IPS DF 6.9 (cell line): ENCODE data around the gene RPGRIP1.

Source experiments
- DNase-seq: peaks from one replicate; pipeline ENCODE4 v3.0.0-alpha.2; 2013; ENCODE audit warnings: low read depth, low spot score
- H3K27ac ChIP-seq: one replicate; pipeline ENCODE4 v1.5.1; 2013; ENCODE audit warnings: low read length, control low read depth
- H3K27me3 ChIP-seq: 2 replicates; pipeline ENCODE4 v1.6.1; 2013; ENCODE audit warnings: mild to moderate bottlenecking, low read length; ENCODE audit not compliant: control insufficient read depth, insufficient read depth
- H3K36me3 ChIP-seq: 2 replicates; pipeline ENCODE4 v1.6.1; 2013; ENCODE audit warnings: low read length; ENCODE audit not compliant: control insufficient read depth, insufficient read depth
- H3K4me1 ChIP-seq: 2 replicates; pipeline ENCODE4 v1.6.1; 2013; ENCODE audit warnings: low read length; ENCODE audit not compliant: control insufficient read depth, insufficient read depth
- H3K4me3 ChIP-seq: 2 replicates; pipeline ENCODE4 v1.5.1; 2013; ENCODE audit warnings: mild to moderate bottlenecking, low read length
- H3K9me3 ChIP-seq: 2 replicates; pipeline ENCODE4 v1.6.1; 2013; ENCODE audit warnings: low read length, inconsistent platforms; ENCODE audit not compliant: control insufficient read depth, insufficient read depth
- WGBS: extraction: QIAGEN DNeasy Blood & Tissue Kit; methylation state at CpG from one replicate; pipeline ENCODE4 v1.1.7; 2013; ENCODE audit warnings: mixed read lengths, missing lambda C conversion rate; ENCODE audit not compliant: insufficient read length, insufficient coverage; 5-methylcytosine and 5-hydroxymethylcytosine counted together

The RPGRIP1 gene

DNA sequence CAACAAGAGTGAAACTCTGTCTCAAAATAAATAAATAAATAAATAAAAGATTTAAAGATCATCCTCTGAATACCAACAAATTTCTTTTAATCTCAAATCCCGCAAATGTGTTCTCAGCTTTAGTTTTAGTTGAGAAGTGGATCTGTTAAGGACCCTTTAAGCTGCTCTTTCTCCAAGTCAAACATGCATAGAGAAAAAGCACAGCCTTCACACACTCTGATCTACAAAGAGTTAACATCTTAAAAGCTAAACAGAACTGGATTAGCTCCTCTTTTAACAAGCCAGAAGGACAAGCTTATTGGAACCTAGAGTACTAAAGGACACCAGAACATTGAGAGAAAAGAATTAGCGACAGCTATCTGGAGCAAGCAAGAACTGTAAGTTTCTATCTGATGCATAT, at the start of gene RPGRIP1:
Gene RPGRIP1 (plus strand): TSS at position 301 of the 400 bp plus-strand sequence. CDS start 7,894 bp downstream, outside the sequence.
- no peak for DNase-seq
- no peaks in the 10 kb centered on the region for H3K9me3 ChIP-seq
- H3K36me3 ChIP-seq: no peaks in the 10 kb centered on the region
- no peak within 1 kb of the TSS for H3K4me3 ChIP-seq
- H3K4me1 ChIP-seq: no peaks in the 10 kb centered on the region
- no peak within 1 kb of the TSS for H3K27ac ChIP-seq
- WGBS: no CpG with 5 or more reads among the region's 2 CpGs
- no peaks in the 10 kb centered on the region for H3K27me3 ChIP-seq

- H3K4me1 ChIP-seq: peaks cover 2% of the 10 kb centered on the region; the same call in 1 of the 2 replicates
- H3K9me3 ChIP-seq: no peaks in the 10 kb centered on the region
- DNase-seq: no peak
- no peak overlapping the region for H3K27ac ChIP-seq
- H3K36me3 ChIP-seq: peaks cover 22% of the 10 kb centered on the region; the same call in 1 of the 2 replicates
- WGBS: no CpG with 5 or more reads among the region's 14 CpGs
- H3K4me3 ChIP-seq: no peak overlapping the region
- no peaks in the 10 kb centered on the region for H3K27me3 ChIP-seq
Observed at GRCh38 chr14:21231020-21231652, 48.7 kb upstream of the RPGRIP1 start.

- H3K9me3 ChIP-seq: no peaks in the 10 kb centered on the region
- no peak overlapping the region for H3K27ac ChIP-seq
- H3K4me1 ChIP-seq: no peaks in the 10 kb centered on the region
- H3K36me3 ChIP-seq: peaks cover 18% of the 10 kb centered on the region; the same call in 1 of the 2 replicates
- WGBS: no CpG with 5 or more reads among the region's 8 CpGs
- no peaks in the 10 kb centered on the region for H3K27me3 ChIP-seq
- DNase-seq: no peak
- no peak overlapping the region for H3K4me3 ChIP-seq
Observed at GRCh38 chr14:21233457-21234076, 46.3 kb upstream of the RPGRIP1 start.

DNA sequence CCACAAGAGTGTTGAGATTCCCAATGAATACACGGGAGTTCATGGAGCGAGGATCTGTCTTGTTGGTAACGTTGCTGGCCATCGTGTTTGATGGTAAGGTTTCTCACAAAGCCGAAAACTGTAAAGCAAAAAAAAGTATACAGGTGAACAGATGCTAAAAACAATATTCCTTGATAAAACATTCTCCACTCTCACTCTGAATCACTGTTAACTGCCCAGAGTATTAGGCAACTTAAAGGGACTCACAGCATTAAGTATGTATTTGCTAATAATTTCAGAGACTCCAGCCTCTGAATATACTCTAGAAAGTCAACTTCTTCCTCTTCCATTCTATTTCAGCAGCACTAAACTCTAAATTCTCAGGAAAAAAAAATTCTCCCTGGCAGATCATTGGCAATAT, 45.8 kb upstream of the RPGRIP1 start:
- no CpG with 5 or more reads among the region's 5 CpGs for WGBS
- H3K27ac ChIP-seq: no peak overlapping the region
- H3K36me3 ChIP-seq: peaks cover 15% of the 10 kb centered on the region; the same call in 1 of the 2 replicates
- no peak overlapping the region for H3K4me3 ChIP-seq
- DNase-seq: no peak
- H3K27me3 ChIP-seq: no peaks in the 10 kb centered on the region
- H3K4me1 ChIP-seq: no peaks in the 10 kb centered on the region
- H3K9me3 ChIP-seq: no peaks in the 10 kb centered on the region

DNA sequence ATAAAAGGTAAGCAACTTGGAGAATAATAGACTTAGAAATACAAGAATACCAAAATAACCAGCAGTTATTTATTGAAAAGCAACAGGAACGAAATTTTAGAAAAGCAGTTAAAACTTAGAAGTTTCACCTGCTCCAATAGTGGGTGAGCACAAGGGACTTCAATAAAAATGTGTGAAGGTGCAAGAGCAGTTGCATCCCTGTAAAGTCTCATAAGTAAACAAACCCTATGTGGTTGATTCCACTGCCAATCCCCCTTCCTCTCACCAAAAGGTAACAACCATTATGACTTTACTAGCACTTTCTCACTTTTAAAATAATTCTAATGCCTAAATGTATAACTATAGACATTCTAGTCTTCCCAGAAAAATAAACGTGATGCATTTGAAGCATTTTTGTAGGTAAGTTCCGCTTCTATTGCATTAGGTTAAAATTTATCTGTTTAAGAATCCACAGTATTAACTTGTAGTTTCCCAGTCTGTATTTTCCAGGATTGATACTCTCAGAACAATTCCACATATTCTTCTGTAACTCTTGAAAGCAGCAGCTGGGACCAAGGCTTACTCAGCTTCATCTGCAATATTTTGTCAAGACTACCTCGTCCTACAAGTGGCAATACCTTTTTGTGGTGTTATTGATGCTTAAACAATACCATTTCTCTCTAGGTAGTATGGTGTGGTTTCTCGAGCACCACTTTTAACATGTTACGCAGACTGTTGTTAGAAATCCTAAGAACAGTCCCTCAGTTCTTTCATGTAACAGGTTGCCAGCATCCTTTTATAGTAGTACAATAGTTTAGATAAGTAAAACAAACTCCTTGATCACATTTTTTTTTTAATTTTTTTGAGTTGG, 42.7 kb upstream of the RPGRIP1 start:
- Histone ChIP-seq H3K36me3 (peaks cover 8% of the 10 kb centered on the region; the same call in 1 of the 2 replicates), H3K4me1 (no peaks in the 10 kb centered on the region), H3K4me3 (no peak overlapping the region), H3K9me3 (no peaks in the 10 kb centered on the region), H3K27ac (no peak overlapping the region), H3K27me3 (no peaks in the 10 kb centered on the region)
- no CpG with 5 or more reads among the region's 6 CpGs for WGBS
- no peak for DNase-seq

DNA sequence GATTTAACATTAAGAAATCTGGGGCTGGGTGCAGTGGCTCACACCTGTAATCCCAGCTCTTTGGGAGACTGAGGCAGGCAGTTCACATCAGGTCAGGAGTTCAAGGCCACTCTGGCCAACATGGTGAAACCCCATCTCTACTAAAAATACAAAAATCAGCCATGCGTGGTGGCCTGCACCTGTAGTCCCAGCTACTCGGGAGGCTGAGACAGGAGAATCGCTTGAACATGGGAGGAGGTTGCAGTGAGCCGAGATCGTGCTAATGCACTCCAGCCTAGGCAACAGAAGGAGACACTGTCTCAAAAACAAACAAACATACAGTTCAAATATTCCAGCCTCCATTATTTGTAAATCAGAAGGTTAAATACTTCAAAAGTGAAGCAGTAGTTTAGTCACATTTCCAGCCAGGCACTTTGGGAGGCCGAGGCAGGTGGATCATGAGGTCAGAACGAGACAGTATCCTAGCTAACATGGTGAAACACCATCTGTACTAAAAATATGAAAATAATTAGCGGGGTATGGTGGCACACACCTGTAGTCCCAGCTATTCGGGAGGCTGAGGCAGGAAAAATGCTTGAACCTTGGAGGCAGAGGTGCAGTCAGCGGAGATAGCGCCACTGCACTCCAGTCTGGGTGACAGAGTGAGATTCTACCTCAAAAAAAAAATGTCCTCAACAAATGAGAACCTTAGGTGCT, 40.9 kb upstream of the RPGRIP1 start:
- no peaks in the 10 kb centered on the region for H3K4me1 ChIP-seq
- no peak overlapping the region for H3K27ac ChIP-seq
- no peaks in the 10 kb centered on the region for H3K9me3 ChIP-seq
- H3K4me3 ChIP-seq: no peak overlapping the region
- DNase-seq: no peak
- WGBS: no CpG with 5 or more reads among the region's 11 CpGs
- peaks cover 3% of the 10 kb centered on the region; the same call in 1 of the 2 replicates for H3K36me3 ChIP-seq
- H3K27me3 ChIP-seq: no peaks in the 10 kb centered on the region

GRCh38 chr14:21240417-21240816, 39.5 kb upstream of the RPGRIP1 start:
- H3K9me3 ChIP-seq: no peaks in the 10 kb centered on the region
- H3K27me3 ChIP-seq: no peaks in the 10 kb centered on the region
- DNase-seq: no peak
- H3K4me3 ChIP-seq: no peak overlapping the region
- H3K36me3 ChIP-seq: peaks cover 4% of the 10 kb centered on the region; the same call in 1 of the 2 replicates
- no peak overlapping the region for H3K27ac ChIP-seq
- no peaks in the 10 kb centered on the region for H3K4me1 ChIP-seq
- no CpG with 5 or more reads among the region's 2 CpGs for WGBS

- Histone ChIP-seq H3K9me3 (no peaks in the 10 kb centered on the region), H3K27ac (no peak overlapping the region), H3K27me3 (no peaks in the 10 kb centered on the region), H3K4me3 (no peak overlapping the region), H3K4me1 (no peaks in the 10 kb centered on the region), H3K36me3 (peaks cover 4% of the 10 kb centered on the region; the same call in 1 of the 2 replicates)
- WGBS: no CpG with 5 or more reads among the region's 1 CpG
- no peak for DNase-seq
Observed at GRCh38 chr14:21241218-21241819, 38.6 kb upstream of the RPGRIP1 start.

GRCh38 chr14:21244544-21244943, 35.3 kb upstream of the RPGRIP1 start:
- DNase-seq: no peak
- Histone ChIP-seq H3K4me1 (no peaks in the 10 kb centered on the region), H3K36me3 (peaks cover 8% of the 10 kb centered on the region; the same call in 1 of the 2 replicates), H3K27me3 (no peaks in the 10 kb centered on the region), H3K27ac (no peak overlapping the region), H3K9me3 (no peaks in the 10 kb centered on the region), H3K4me3 (no peak overlapping the region)
- no CpG with 5 or more reads among the region's 7 CpGs for WGBS
